K562 (cell line): ENCODE results near the gene TEAD3. TPM values are rescaled to one million over a fixed set of nuclear protein-coding genes. Genes with fewer than 3 reads are reported as not detected.

Experiments used
- CEBPG ChIP-seq, 3 experiments: fragments of 200-800 bp in 1 of 3; sonication (Bioruptor generic) in 1 of 3; sonication (generic) in 1 of 3; formaldehyde crosslinking in 1 of 3; IDR thresholded peaks in 2 of 3; conservative IDR thresholded peaks in 1 of 3; 2 replicates each; pipeline versions ENCODE4 v1.6.1 to v1.8.0; 2016 to 2022; ENCODE audit warnings: missing compliant biosample characterization in 2 of 3, missing genetic modification characterization in 2 of 3, mild to moderate bottlenecking in 1 of 3, missing genetic modification reagents in 1 of 3
- CSDE1 ChIP-seq, 2 experiments: fragments of 450-650 bp; IDR thresholded peaks; 2 replicates each; pipeline ENCODE4 v1.6.1; 2016; ENCODE audit warnings: mild to moderate bottlenecking in 1 of 2
- FOXA3 ChIP-seq, 2 experiments: fragments of 450-650 bp in 1 of 2; sonication (generic) in 1 of 2; formaldehyde crosslinking; IDR thresholded peaks in 1 of 2; conservative IDR thresholded peaks in 1 of 2; 2 replicates each; pipeline versions ENCODE4 v1.4.0 to v1.8.0; 2020 to 2022; ENCODE audit warnings: mild to moderate bottlenecking in 2 of 2, missing genetic modification reagents in 1 of 2
- GTF3C2 ChIP-seq: IDR thresholded peaks from 3 replicates; pipeline ENCODE4 v1.6.1; 2011; ENCODE audit warnings: borderline replicate concordance, mild to moderate bottlenecking, moderate library complexity; ENCODE audit not compliant: insufficient read length; ENCODE audit errors: extremely low read depth
- JUNB ChIP-seq: fragments of 450-650 bp; formaldehyde crosslinking; conservative IDR thresholded peaks from 2 replicates; pipeline ENCODE4 v1.4.0; 2020; ENCODE audit warnings: mild to moderate bottlenecking
- JUND ChIP-seq, 2 experiments: IDR thresholded peaks; 2 replicates in 1 of 2; 3 replicates in 1 of 2; pipeline ENCODE4 v1.6.1; 2011; ENCODE audit warnings: borderline replicate concordance in 2 of 2, low read depth in 2 of 2, low read length in 2 of 2, improper control_type of control experiment in 1 of 2, missing biosample characterization in 1 of 2, missing genetic modification characterization in 1 of 2, missing genetic modification reagents in 1 of 2
- NFIC ChIP-seq: fragments of 450-650 bp; IDR thresholded peaks from 2 replicates; pipeline ENCODE4 v1.6.1; 2017; ENCODE audit warnings: mild to moderate bottlenecking, inconsistent platforms
- NR0B1 ChIP-seq: fragments of 450-650 bp; IDR thresholded peaks from one replicate; pipeline ENCODE4 v1.6.1; 2018; ENCODE audit warnings: mild to moderate bottlenecking, moderate library complexity; ENCODE audit not compliant: partially characterized antibody
- PHB ChIP-seq: fragments of 250-450 bp; sonication (Bioruptor Pico); IDR thresholded peaks from 2 replicates; pipeline ENCODE4 v1.5.0; 2021
- SIN3A ChIP-seq, 2 experiments: fragments of 150-350 bp in 1 of 2; IDR thresholded peaks; 2 replicates each; pipeline ENCODE4 v1.6.1; 2011 to 2016; ENCODE audit warnings: borderline replicate concordance in 2 of 2, low read depth in 2 of 2, low read length in 2 of 2, mild to moderate bottlenecking in 2 of 2, moderate library complexity in 2 of 2; ENCODE audit not compliant: control insufficient read depth in 1 of 2
- SP2 ChIP-seq: IDR thresholded peaks from 2 replicates; pipeline ENCODE4 v1.6.1; 2011; ENCODE audit warnings: mild to moderate bottlenecking, low read depth, low read length, moderate library complexity; ENCODE audit not compliant: poor library complexity, severe bottlenecking; ENCODE audit errors: extremely low read depth
- TBP ChIP-seq: optimal IDR thresholded peaks from 2 replicates; pipeline ENCODE3; 2011; ENCODE audit warnings: low read depth, low read length, improper control_type of control experiment
- TCF7L2 ChIP-seq: fragments of 150-350 bp; IDR thresholded peaks from 2 replicates; pipeline ENCODE4 v1.6.1; 2016; ENCODE audit warnings: low read depth, mild to moderate bottlenecking, low read length, moderate library complexity
- TGIF2 ChIP-seq: sonication (generic); formaldehyde crosslinking; IDR thresholded peaks from 2 replicates; pipeline ENCODE4 v1.8.1; 2022; ENCODE audit warnings: mild to moderate bottlenecking, missing genetic modification reagents, moderate library complexity
- polyA plus RNA-seq, 8 experiments: library from polyadenylated mRNA; depleted of rRNA in 4 of 8; stranded (reverse) in 5 of 8; unstranded in 3 of 8; fragments of >200 nt; fragmentation: Nextera tagmentation in 2 of 8; fragmentation: Illumina TruSeq in 1 of 8; extraction: Ambion mirVana in 2 of 8; extraction: Trizol in 1 of 8; gene quantifications; 2 replicates each; pipeline versions ENCODE4 v1.2.1 to v1.2.3, GENCODE V29; 2011 to 2014; ENCODE audit warnings: inconsistent platforms in 1 of 8, missing spikeins in 1 of 8
- total RNA-seq, 7 experiments: library from RNA; depleted of rRNA in 6 of 7; stranded (reverse); fragments of >200 nt in 6 of 7; fragmentation: Illumina TruSeq in 2 of 7; extraction: Trizol in 2 of 7; gene quantifications; 2 replicates each; pipeline versions ENCODE4 v1.2.1 to v1.2.3, GENCODE V29; 2011 to 2021; ENCODE audit warnings: low replicate concordance in 1 of 7

TEAD3 gene
- total and polyA plus RNA-seq, 9 of the 15 experiments (the other 6 are each of a cell fraction or from before 2014, with no cell fraction given), result 0.63 to 13.2 (median 3.3) TPM

GRCh38 chr6:35494161-35494563 lies 2.7 kb downstream of the TEAD3 start (continued):
- no peak for TF ChIP-seq GTF3C2
- TF ChIP-seq FOXA3 (CRISPR knock-in tag; conservative IDR thresholded peaks at IDR 0.05 in 1 of 2, IDR thresholded peaks at IDR 0.05 in 1 of 2), result 0 out of 4 replicates have a peak, but pooled peaks of 1 of the 2 experiments have one; percentile 42
- TF ChIP-seq CEBPG (CRISPR knock-in tag; IDR thresholded peaks at IDR 0.05), result peak; percentile 35; the same call in 1 of the 2 replicates
- no peak for TF ChIP-seq CEBPG (tag; conservative IDR thresholded peaks at IDR 0.05 in 1 of 2, IDR thresholded peaks at IDR 0.05 in 1 of 2)
- no peak for TF ChIP-seq SIN3A (IDR thresholded peaks at IDR 0.05; ENCODE audit: borderline replicate concordance in 2 of 2, control insufficient read depth in 1 of 2, low read depth in 2 of 2, low read length in 2 of 2)
- no peak for TF ChIP-seq SP2
- TF ChIP-seq NR0B1, result no peak
- TF ChIP-seq JUND (IDR thresholded peaks at IDR 0.05; ENCODE audit: borderline replicate concordance, low read depth, low read length), result no peak
- no peak for TF ChIP-seq JUND (tag; IDR thresholded peaks at IDR 0.05; ENCODE audit: borderline replicate concordance, low read depth, low read length)
- no peak for TF ChIP-seq PHB (CRISPR knock-in tag)
- 0 out of 2 replicates have a peak, but pooled peaks have one; percentile 26 for TF ChIP-seq TGIF2 (CRISPR knock-in tag)
- TF ChIP-seq NFIC, result no peak
- TF ChIP-seq TCF7L2, result no peak
- no peak for TF ChIP-seq CSDE1 (IDR thresholded peaks at IDR 0.05)
- no peak for TF ChIP-seq TBP
- TF ChIP-seq JUNB, result no peak
